H9 (cell line): ENCODE results near the gene KCNJ15. TPM values are rescaled to one million over a fixed set of nuclear protein-coding genes. Genes with fewer than 3 reads are reported as not detected.

Experiments
- DNase-seq: peaks from one replicate; pipeline ENCODE4 v3.0.0-alpha.2; 2017
- H2AFZ ChIP-seq: one replicate; pipeline ENCODE4 v1.6.1; 2013; ENCODE audit warnings: mild to moderate bottlenecking, low read length, control low read depth, moderate library complexity
- H2AK5ac ChIP-seq: 2 replicates; pipeline ENCODE4 v1.6.1; 2013; ENCODE audit warnings: low read length, control low read depth, mixed read lengths; ENCODE audit not compliant: insufficient read length
- H2BK120ac ChIP-seq: one replicate; pipeline ENCODE4 v1.6.1; 2013; ENCODE audit warnings: low read depth, mild to moderate bottlenecking, low read length, control low read depth, inconsistent platforms; ENCODE audit not compliant: poor library complexity, severe bottlenecking
- H2BK12ac ChIP-seq: 2 replicates; pipeline ENCODE4 v1.6.1; 2013; ENCODE audit warnings: low read length, control low read depth, mixed read lengths, low read depth; ENCODE audit not compliant: insufficient read length
- H2BK15ac ChIP-seq: 2 replicates; pipeline ENCODE4 v1.6.1; 2013; ENCODE audit warnings: low read depth, low read length, control low read depth
- H2BK20ac ChIP-seq: one replicate; pipeline ENCODE4 v1.6.1; 2013; ENCODE audit warnings: low read depth, mild to moderate bottlenecking, low read length, control low read depth, inconsistent platforms; ENCODE audit not compliant: poor library complexity, severe bottlenecking
- H2BK5ac ChIP-seq: 2 replicates; pipeline ENCODE4 v1.6.1; 2013; ENCODE audit warnings: low read length, control low read depth, mixed read lengths; ENCODE audit not compliant: insufficient read length
- H3K14ac ChIP-seq: 2 replicates; pipeline ENCODE4 v1.6.1; 2013; ENCODE audit warnings: low read length, control low read depth; ENCODE audit not compliant: insufficient read depth
- H3K18ac ChIP-seq: 2 replicates; pipeline ENCODE4 v1.6.1; 2013; ENCODE audit warnings: low read depth, mild to moderate bottlenecking, mixed read lengths, low read length, control low read depth; ENCODE audit not compliant: insufficient read length
- H3K23ac ChIP-seq: 2 replicates; pipeline ENCODE4 v1.6.1; 2013; ENCODE audit warnings: low read length, control low read depth, mixed read lengths, low read depth; ENCODE audit not compliant: insufficient read length
- H3K23me2 ChIP-seq: 2 replicates; pipeline ENCODE4 v1.6.1; 2013; ENCODE audit warnings: low read depth, mild to moderate bottlenecking, mixed read lengths, low read length, control low read depth; ENCODE audit not compliant: insufficient read length, poor library complexity, severe bottlenecking
- H3K27ac ChIP-seq: 2 replicates; pipeline ENCODE4 v1.5.1; 2013; ENCODE audit warnings: low read length, control low read depth, mixed read lengths, low read depth; ENCODE audit not compliant: insufficient read length
- H3K27me3 ChIP-seq: 2 replicates; pipeline ENCODE4 v1.6.1; 2013; ENCODE audit warnings: low read length, control low read depth, inconsistent platforms; ENCODE audit not compliant: insufficient read depth
- H3K4ac ChIP-seq: 2 replicates; pipeline ENCODE4 v1.6.1; 2013; ENCODE audit warnings: low read depth, mild to moderate bottlenecking, control low read depth, inconsistent platforms, low read length, moderate library complexity
- H3K4me1 ChIP-seq: 2 replicates; pipeline ENCODE4 v1.6.1; 2013; ENCODE audit warnings: low read length, control low read depth, inconsistent platforms; ENCODE audit not compliant: insufficient read depth
- H3K4me2 ChIP-seq: 2 replicates; pipeline ENCODE4 v1.6.1; 2013; ENCODE audit warnings: low read length, control low read depth, mixed read lengths; ENCODE audit not compliant: insufficient read length, insufficient read depth
- H3K56ac ChIP-seq: 2 replicates; pipeline ENCODE4 v1.6.1; 2013; ENCODE audit warnings: low read depth, mild to moderate bottlenecking, mixed read lengths, low read length, control low read depth; ENCODE audit not compliant: insufficient read length
- H3K79me1 ChIP-seq: 2 replicates; pipeline ENCODE4 v1.6.1; 2013; ENCODE audit warnings: low read depth, mild to moderate bottlenecking, moderate library complexity, low read length, control low read depth, inconsistent platforms; ENCODE audit not compliant: insufficient read depth, poor library complexity, severe bottlenecking
- H3K79me2 ChIP-seq: 2 replicates; pipeline ENCODE4 v1.6.1; 2013; ENCODE audit warnings: low read length, control low read depth, inconsistent platforms; ENCODE audit not compliant: insufficient read depth
- H3K9ac ChIP-seq: 2 replicates; pipeline ENCODE4 v1.6.1; 2013; ENCODE audit warnings: low read length, control low read depth, mixed read lengths; ENCODE audit not compliant: insufficient read length; ENCODE audit errors: extremely low read depth
- H3K9me3 ChIP-seq: one replicate; pipeline ENCODE4 v1.6.1; 2013; ENCODE audit warnings: low read depth, low read length, inconsistent platforms; ENCODE audit not compliant: control insufficient read depth
- H3T11ph ChIP-seq: one replicate; pipeline ENCODE4 v1.6.1; 2013; ENCODE audit warnings: mild to moderate bottlenecking, low read length, control low read depth, inconsistent platforms
- H4K20me1 ChIP-seq: one replicate; pipeline ENCODE4 v1.6.1; 2013; ENCODE audit not compliant: control insufficient read depth, insufficient read length, insufficient read depth
- H4K5ac ChIP-seq: 2 replicates; pipeline ENCODE4 v1.6.1; 2013; ENCODE audit warnings: low read depth, mild to moderate bottlenecking, mixed read lengths, low read length, control low read depth; ENCODE audit not compliant: insufficient read length
- H4K8ac ChIP-seq: replicated peaks from 2 replicates; pipeline ENCODE4 v1.6.1; 2013; ENCODE audit warnings: low read length, control low read depth, mixed read lengths, low read depth; ENCODE audit not compliant: insufficient read length
- H4K91ac ChIP-seq: 2 replicates; pipeline ENCODE4 v1.6.1; 2013; ENCODE audit warnings: low read depth, mild to moderate bottlenecking, moderate library complexity, mixed read lengths, low read length, control low read depth; ENCODE audit not compliant: insufficient read length
- H3K27ac Mint-ChIP-seq, 3 experiments: 2 replicates in 2 of 3; 3 replicates in 1 of 3; pipeline ENCODE4 v1.8.0; 2020 to 2021; ENCODE audit warnings: mixed read lengths in 3 of 3, mild to moderate bottlenecking in 1 of 3, moderate library complexity in 1 of 3
- H3K27me3 Mint-ChIP-seq: 2 replicates; pipeline ENCODE4 v1.8.0; 2021; ENCODE audit warnings: low read depth, mild to moderate bottlenecking, moderate library complexity, mixed read lengths
- H3K36me3 Mint-ChIP-seq, 3 experiments: 2 replicates in 2 of 3; 3 replicates in 1 of 3; pipeline ENCODE4 v1.8.0; 2020 to 2021; ENCODE audit warnings: low read depth in 3 of 3, mixed read lengths in 3 of 3; ENCODE audit not compliant: insufficient read depth in 1 of 3
- H3K4me1 Mint-ChIP-seq, 2 experiments: 2 replicates each; pipeline ENCODE4 v1.8.0; 2020; ENCODE audit warnings: mixed read lengths in 2 of 2
- H3K4me3 Mint-ChIP-seq, 2 experiments: 2 replicates in 1 of 2; 3 replicates in 1 of 2; pipeline ENCODE4 v1.8.0; 2020 to 2021; ENCODE audit warnings: mild to moderate bottlenecking in 2 of 2, mixed read lengths in 2 of 2, moderate library complexity in 1 of 2
- H3K9me3 Mint-ChIP-seq, 2 experiments: 2 replicates in 1 of 2; 3 replicates in 1 of 2; pipeline ENCODE4 v1.8.0; 2020; ENCODE audit warnings: mild to moderate bottlenecking in 2 of 2, mixed read lengths in 2 of 2, moderate library complexity in 1 of 2
- WGBS: extraction: QIAGEN DNeasy Blood & Tissue Kit; methylation state at CpG from one replicate; pipeline ENCODE4 v1.1.7; 2013; ENCODE audit warnings: missing lambda C conversion rate, low lambda C conversion rate, mixed read lengths; ENCODE audit not compliant: insufficient read length; ENCODE audit errors: extremely low coverage; 5-methylcytosine and 5-hydroxymethylcytosine counted together
- total RNA-seq: library from RNA; stranded (reverse); gene quantifications from 2 replicates; pipeline ENCODE4 v1.2.1, GENCODE V29; 2021
- TF ChIP-seq, protein P1 (sequence below): fragments of 200-600 bp; sonication (generic); conservative IDR thresholded peaks from 3 replicates; pipeline ENCODE4 v1.8.0; 2021; ENCODE audit warnings: antibody characterized with exemption, mild to moderate bottlenecking

KCNJ15 gene
- total RNA-seq, 1 experiment from 2014 or later = not detected

DNA sequence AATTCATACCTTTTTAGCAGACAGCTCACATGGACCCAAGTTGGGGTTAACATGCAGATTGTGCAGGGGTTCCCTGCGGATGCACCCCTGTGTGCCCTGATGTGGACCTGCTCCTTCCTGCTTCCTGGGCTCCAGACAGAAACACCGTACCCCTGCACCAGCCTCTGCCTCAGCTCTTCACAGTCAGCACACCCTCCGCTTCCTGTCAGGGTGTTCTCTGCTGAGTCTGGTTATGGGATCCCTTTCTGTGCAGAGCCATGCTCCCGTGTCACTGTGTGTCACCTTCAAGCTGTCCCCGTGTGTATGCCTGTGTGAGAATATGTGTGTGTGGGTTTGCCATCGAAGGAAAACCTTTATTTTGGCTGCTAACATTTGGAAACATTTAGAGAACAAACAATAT lies 48.7 kb upstream of the KCNJ15 start:
- H2AFZ ChIP-seq = no peak overlapping the region
- no peak overlapping the region for H3K27ac ChIP-seq
- no peaks in the 10 kb centered on the region for H3K79me2 ChIP-seq
- H3K4ac ChIP-seq = no peak overlapping the region
- no peaks in the 10 kb centered on the region for H3K79me1 ChIP-seq
- Mint-ChIP-seq H3K27ac (no peak overlapping the region), H3K27me3 (peaks cover 12% of the 10 kb centered on the region), H3K4me3 (peak overlapping the region in 1 of 2 experiments; percentile 57; a peak in 1 of 5 replicates), H3K4me1 (peaks cover 7 to 10% of the 10 kb centered on the region in 2 experiments), H3K9me3 (peaks cover 17 to 22% of the 10 kb centered on the region in 2 experiments), H3K36me3 (peaks cover 1 to 17% (median 2%) of the 10 kb centered on the region in 3 experiments; a peak in 5 of 7 replicates)
- H3K23ac ChIP-seq = no peak overlapping the region
- H3K56ac ChIP-seq = no peak overlapping the region
- no peaks in the 10 kb centered on the region for H3K9me3 ChIP-seq
- H2BK15ac ChIP-seq = no peak overlapping the region
- H4K8ac ChIP-seq = no peak overlapping the region
- H3K23me2 ChIP-seq = no peaks in the 10 kb centered on the region
- H3K14ac ChIP-seq = no peak overlapping the region
- no peaks in the 10 kb centered on the region for H4K20me1 ChIP-seq
- H2BK12ac ChIP-seq = no peak overlapping the region
- TF ChIP-seq, protein P1, sequence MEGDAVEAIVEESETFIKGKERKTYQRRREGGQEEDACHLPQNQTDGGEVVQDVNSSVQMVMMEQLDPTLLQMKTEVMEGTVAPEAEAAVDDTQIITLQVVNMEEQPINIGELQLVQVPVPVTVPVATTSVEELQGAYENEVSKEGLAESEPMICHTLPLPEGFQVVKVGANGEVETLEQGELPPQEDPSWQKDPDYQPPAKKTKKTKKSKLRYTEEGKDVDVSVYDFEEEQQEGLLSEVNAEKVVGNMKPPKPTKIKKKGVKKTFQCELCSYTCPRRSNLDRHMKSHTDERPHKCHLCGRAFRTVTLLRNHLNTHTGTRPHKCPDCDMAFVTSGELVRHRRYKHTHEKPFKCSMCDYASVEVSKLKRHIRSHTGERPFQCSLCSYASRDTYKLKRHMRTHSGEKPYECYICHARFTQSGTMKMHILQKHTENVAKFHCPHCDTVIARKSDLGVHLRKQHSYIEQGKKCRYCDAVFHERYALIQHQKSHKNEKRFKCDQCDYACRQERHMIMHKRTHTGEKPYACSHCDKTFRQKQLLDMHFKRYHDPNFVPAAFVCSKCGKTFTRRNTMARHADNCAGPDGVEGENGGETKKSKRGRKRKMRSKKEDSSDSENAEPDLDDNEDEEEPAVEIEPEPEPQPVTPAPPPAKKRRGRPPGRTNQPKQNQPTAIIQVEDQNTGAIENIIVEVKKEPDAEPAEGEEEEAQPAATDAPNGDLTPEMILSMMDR = no peak
- H3K4me1 ChIP-seq = no peaks in the 10 kb centered on the region
- no CpG with 5 or more reads among the region's 6 CpGs for WGBS
- no peaks in the 10 kb centered on the region for H3K27me3 ChIP-seq
- H2BK5ac ChIP-seq = no peak overlapping the region
- H2BK20ac ChIP-seq = no peak overlapping the region
- H2AK5ac ChIP-seq = no peak overlapping the region
- no peak overlapping the region for H3K18ac ChIP-seq
- no peak overlapping the region for H4K91ac ChIP-seq
- H4K5ac ChIP-seq = no peak overlapping the region
- H2BK120ac ChIP-seq = no peak overlapping the region
- no peak overlapping the region for H3K9ac ChIP-seq
- H3K4me2 ChIP-seq = no peak overlapping the region
- no peak for DNase-seq
- no peak overlapping the region for H3T11ph ChIP-seq
